Stimulated activated CD4-positive, alpha-beta T cell treated with anti-CD3 and anti-CD28 coated beads, TNF-alpha, amount 100 ng/mL, for 4 hours (primary cell): Measurements from ENCODE around the gene ZNF672.
"Not testable (repeated sequence)": the region's sequence is repeated elsewhere in the genome, so short reads cannot be mapped to it uniquely, and the experiment has no call there.

ENCODE experiments used
- DNase-seq, 3 experiments: peaks; one replicate each; pipeline ENCODE4 v3.0.0-alpha.2; 2020; ENCODE audit warnings: low read depth in 3 of 3

Gene ZNF672

DNA sequence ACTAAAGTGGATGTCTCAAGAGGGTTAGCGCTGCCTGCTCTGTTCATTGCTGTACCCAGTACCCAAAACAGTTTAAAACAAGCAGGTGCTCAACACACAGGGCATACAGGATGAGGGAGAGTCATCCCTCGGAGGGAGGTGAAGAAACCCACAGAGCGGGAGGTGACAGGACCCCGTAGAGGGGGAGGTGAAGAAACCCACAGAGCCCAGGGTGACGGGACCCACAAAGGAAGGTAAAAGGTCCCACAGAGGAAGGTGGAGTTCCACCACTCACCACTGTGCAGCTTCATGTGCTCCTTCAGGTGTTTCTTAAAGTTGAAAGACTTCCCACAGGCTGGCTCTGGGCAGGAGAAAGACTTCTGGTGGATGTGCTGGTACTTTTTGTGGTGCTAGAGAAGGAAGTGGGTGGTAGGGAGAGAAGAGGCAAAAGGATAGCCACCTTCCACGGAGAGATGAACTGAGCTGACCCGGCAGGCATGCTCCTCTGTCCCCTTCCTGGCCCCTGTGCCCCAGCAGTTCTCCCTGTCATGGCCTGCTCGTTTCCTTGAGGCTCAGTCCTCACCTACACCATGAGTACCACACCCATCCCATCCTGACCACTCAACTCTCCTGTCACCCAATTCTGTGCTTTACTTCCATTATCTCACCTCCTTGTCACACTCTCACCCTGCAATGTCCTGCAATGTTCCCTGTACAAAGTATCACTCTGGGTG lies 15.8 kb downstream of the ZNF672 start:
- no peak for DNase-seq

GRCh38 chr1:248855580-248855979 lies 17.6 kb downstream of the ZNF672 start:
- DNase-seq: no peak

DNA sequence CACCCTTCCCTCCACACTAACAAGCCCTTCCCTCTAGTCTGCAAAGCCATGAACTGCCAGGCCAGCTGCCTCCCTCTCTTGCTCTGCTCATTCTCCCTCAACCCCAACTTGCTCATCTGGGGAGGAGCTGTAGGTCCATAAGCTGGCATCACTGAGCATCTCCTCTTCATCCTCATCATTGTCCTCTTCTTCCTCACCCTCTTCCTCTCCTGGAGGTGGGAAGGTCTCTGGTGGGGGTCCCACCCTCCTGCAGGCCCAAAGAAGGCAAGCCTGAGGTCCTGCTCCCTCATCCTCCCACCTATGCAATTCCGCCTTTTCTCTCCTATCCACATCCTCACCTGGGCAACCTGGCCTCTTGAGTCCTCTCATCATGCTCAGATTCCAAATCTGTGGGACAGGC lies 18.2 kb downstream of the ZNF672 start:
- no peak for DNase-seq

- DNase-seq: no peak
Observed at GRCh38 chr1:248857201-248857600, 19.2 kb downstream of the ZNF672 start.

GRCh38 chr1:248857749-248858095 lies 19.7 kb downstream of the ZNF672 start:
- no peak for DNase-seq

DNA sequence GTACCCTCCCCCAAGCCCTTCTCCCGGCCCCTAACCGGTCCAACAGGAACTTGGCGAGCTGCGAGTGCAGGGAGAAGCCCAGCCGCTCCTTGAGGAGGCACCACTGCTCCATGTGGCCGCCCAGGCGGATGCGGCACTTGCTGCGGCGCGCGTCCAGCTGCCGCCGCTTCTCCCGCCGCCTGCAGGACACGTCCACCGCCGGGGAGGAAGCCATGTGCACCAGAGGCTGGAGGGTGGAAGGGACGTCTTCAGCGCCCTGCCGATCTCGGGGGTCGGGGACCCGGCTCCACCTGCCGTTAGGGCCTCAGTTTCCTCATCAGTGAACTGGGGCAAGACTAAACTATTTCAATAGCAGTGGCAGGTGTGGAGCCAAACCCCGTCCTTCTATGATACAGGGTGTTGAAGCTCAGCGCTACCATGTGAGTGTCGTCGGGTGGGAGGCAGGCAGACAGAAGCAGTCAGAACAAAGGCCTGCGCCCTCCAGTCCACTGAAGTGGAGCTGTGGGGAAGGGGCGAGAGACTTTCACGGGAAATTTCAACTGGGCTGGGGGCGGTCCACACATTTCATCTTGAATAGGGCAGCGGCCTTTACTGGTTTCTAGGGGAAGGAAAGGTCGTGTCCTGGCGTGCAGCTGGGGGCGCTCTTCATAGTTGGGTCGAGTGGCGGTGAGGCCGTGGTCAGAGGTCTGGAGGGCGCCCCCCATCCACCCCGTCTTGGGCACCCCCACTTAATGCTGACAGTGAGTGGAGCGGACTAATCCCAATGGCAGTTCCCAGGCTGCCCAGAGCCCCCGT lies 20.3 kb downstream of the ZNF672 start:
- DNase-seq: peak in 1 of 3 experiments; percentile 32

DNA sequence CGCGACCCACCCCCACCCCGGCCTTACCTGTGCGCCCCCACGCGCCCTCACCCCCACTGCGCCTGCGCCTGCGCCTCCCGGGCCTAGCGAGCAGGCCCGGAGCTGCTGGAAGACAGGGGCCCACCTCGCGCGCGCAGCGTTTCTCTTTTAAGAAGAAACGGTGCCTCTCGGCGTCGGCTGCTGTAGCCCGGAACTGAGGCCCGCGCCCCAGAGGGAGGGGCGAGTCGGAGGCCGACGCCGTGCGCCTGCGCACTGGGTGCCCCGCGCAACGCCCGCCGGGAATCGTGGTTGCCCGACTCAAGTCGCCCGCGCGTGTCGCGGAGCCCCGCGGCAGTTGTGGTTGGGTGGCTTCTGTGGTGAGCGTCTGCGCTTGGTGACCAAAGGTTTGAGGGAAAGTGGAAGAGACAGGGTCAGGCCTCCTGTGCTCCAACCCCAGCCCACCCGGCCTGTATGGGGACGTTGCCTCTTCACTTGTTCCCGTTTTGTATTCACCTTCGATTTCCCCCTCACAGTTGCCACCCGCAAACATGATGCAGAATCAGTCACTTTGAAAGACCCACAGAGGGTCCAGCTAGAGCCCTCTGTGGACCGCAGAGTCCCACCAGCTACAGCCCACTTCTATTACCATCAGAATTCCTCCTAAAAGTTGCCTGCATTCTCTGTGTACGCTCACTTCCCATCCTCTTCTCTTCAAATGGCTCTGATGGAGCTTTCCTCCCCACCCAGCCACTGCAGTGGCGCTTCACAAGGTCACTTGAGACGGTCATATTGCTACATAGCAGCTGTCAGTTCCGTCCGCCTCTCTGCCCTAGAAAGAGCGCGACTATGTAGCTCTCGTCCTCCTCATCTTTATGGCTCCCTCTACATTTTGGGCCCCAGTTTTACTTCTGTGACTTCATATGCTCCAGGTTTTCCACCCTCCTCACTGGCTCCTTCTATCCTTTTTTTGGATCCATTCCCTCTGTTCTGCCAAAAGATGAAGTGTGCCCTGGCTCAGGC lies 21.2 kb downstream of the ZNF672 start, which contains the start of gene ZNF692:
Gene ZNF692 (minus strand): TSS at position 195 of the 999 bp plus-strand sequence. CDS start 776 bp downstream, outside the sequence.
- DNase-seq: peak; percentile 88 to 97 (median 96)

GRCh38 chr1:248860007-248860406 lies 22.0 kb downstream of the ZNF672 start:
- no peak for DNase-seq

DNA sequence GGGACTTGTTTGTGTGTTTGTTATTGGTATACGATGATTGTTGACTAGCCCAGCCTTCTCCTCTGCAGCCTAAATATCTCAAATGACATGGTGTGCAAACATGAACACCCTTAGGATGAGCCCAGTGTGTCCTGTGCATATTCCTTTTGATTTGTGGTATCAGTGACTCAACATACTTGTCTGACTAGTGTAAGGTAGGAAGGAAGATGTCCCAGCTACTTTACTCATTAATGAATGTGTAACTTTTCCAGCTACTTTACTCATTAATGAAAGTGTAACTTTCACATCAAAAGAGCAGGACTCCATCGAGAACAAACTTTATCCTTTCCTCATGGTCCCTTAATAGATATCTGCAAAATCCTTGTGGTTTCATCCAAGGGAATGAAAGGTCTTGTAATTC lies 23.6 kb downstream of the ZNF672 start:
- no peak for DNase-seq

GRCh38 chr1:248862695-248862997 lies 24.6 kb downstream of the ZNF672 start:
- DNase-seq: no peak

GRCh38 chr1:248862998-248863881 lies 25.2 kb downstream of the ZNF672 start:
- DNase-seq: peak; percentile 59 to 66 (median 66)

DNA sequence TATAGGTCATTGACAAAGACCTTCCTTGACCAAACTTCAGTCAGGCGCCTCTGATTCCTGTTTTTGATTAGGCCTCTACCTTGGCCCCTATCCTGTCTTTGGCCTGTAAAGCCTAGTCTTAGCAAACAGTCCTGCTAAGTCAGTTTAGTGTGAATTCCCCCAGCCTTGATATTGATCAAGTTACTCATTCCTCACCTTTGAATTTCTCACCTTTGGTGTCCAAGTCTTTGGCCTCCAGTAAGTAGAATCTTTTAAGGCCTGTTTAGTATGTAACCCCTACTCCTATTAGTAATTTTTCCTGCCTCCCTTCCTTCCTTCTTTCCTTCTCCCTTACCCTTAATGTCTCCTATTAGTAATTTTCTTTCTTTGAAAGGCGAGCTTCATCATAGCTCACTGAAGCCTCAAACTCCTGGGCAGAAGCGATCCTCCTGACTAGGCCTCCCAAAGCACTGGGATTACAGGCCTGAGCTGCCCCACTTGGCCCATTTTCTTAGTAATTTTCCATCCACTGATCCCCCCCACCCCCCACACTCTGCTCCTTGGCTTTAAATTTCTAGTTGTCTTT lies 33.9 kb downstream of the ZNF672 start:
- DNase-seq: no peak

GRCh38 chr1:248872752-248873408 lies 34.9 kb downstream of the ZNF672 start:
- peak in 1 of 3 experiments; percentile 37 for DNase-seq

GRCh38 chr1:248873409-248873992 lies 35.5 kb downstream of the ZNF672 start:
- DNase-seq: peak; percentile 86 to 96 (median 92)

DNA sequence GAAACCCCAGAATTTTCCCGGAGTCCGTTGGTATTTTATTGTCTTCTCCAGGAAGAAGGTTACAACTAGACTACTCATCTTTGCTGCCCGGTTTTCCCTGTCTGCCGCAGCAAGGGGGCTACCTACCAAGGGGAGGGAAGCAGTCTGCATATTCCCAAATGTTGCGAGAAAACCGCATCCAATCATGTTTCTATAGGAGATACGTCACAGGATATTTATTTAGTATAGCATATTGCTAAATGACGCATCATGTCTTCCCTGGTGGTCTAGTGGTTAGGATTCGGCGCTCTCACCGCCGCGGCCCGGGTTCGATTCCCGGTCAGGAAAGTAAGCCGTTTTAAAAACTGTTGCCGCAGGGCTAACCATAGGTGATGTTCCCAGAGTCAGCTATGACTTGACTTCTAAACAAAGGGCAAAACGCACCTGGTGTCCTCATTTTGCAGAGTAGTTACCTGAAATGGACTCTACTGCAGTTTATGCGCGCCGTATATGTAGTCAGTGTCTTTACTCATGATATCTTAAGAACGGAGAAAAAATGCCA lies 36.0 kb downstream of the ZNF672 start:
- DNase-seq: peak; percentile 79 to 80 (median 80)

GRCh38 chr1:248881261-248881660 lies 43.2 kb downstream of the ZNF672 start:
- no peak for DNase-seq

DNA sequence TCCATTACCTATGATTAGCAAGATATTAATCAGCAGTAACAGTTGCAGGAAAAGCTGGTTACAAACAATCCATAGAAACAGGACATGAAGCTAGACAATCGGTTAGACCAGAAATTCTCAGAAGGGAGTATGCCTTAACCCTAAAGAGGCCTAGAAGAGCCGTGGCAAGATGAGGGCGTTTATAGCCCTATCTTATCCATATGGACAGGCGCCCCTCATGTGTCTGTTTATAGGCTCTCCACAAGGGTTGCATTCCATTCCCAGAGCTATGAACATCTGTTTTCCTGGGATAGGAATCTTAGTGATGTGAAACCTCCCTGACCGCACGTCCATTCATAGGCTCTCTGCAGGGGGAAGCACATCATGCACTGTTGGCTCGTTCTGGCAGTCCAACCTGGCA lies 44.4 kb downstream of the ZNF672 start:
- not testable (repeated sequence) for DNase-seq

DNA sequence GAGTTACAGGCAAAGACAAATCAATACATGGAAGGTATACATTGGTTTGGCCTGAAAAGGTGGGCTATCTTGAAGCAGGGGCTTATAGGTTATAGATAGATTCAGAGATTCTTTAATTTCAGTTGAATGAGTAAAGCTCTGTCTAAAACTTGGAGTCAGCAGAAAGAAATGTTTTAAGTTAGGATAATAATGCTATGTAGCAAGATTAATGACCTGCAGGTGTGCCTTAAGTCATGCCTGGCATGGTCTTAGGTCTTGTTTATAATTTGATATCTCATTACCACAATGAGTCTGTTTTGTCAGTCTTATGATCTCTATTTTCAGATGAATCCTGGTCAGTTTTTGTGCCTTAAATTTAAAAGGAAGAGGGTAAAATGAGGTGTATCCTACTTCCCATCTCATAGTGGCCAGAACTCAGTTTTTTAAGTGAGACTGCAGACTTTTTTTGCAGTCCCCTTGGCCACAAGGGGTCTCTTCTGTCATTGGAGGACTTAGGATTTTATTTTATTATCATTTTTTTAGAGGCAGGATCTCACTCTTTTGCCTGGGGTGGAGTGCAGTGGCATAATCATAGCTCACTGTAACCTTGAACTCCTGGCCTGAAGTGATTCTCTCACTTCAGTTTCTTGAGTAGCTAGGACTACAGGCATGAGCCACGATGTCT lies 46.7 kb downstream of the ZNF672 start:
- DNase-seq: no peak

DNA sequence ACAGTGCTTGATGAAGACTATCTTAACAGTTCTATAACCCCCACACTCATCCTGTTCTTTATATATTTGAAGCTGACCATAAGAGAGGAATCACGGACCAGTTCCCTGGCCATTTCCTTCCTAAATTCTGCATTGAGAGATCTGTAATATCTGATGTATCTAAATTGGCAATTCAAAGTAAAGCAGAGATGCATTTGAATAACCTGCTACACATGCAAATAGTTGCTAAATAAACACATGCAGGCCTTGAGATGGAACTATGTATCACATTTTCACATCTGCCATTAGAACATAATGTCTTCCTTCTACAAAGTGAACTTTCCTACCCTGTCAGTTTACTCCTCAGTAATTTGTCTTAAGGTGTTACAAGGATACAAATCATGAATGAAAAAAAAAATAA lies 47.6 kb downstream of the ZNF672 start:
- no peak for DNase-seq
